DMS114 treated with DMSO at 0.1 percent for 48 hours (cell line): Measurements from ENCODE around the gene CTBS.

ENCODE experiments used
- DNase-seq: peaks from one replicate; lab custom pipeline; 2025; ENCODE audit not compliant: unreplicated experiment; lab: John Stamatoyannopoulos, UW

CTBS gene

DNA sequence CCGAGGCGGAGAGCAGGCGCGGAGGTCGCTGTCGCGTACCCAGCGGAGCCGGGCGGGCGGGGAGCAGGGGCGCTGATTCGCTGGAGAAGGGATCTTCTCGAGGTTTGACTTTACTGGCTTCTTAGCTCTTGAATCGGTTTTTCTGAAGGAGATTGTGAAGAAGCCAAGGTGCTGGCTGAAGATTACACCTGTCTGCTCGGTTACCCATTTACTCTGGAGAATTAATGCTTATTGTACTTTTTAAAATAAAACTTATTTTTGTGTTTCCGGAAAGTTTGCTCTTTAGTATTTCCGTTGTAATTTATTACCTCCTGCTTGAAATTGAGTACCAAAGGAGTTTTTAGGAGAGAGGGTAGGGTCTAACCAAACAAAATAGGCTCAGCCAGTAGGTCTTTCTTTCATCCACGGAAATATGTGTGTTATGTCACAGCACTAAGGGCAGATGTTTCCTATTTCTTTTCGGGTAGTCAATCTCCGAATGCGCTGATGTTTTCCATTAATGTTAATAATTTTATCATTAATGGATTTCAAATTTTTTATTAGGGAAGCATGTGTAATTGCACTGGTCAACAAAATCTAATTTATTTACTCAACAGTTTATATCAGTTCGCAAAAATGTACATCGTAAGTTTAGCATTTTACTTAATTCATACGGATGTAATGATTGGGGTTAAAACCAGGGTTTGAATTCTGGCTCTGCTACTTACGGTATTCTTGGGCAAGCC lies 67.3 kb downstream of the CTBS start:
- DNase-seq, result no peak

GRCh38 chr1:84506002-84506728 lies 68.1 kb downstream of the CTBS start, which contains the start of the genes GNG5 and SPATA1:
GNG5 (minus strand) TSS chr1:84506581; CDS start chr1:84506091, 490 bp downstream.
SPATA1 (plus strand) TSS chr1:84506386; CDS start chr1:84516360, 9,974 bp downstream.
- DNase-seq, result peak; percentile 95

DNA sequence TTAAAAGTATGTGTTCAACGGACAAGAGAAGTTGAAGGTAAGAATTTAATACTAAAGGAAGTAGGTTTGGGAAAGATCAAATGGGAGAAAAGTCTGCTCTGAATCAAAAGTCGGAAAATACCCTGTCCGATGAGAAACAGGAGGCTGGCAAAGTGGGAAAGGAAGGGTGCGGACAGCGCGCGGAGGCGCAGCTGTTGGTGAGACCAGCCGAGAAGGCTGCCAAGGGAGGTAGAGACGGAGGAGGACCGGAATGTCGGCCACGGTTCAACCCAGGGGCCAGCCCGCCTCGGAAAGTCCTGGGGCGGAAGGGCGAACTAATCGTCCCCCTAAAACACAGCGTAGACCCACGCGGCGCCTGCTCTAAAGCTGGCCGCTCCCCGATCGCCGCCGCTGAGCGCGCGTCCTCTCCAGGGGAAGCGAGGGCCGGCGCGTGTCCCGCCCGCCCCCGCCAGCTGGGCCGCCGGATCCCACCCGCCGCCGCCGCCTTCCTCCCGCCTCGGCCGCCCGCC lies 68.7 kb downstream of the CTBS start:
- DNase-seq, result peak; percentile 56

DNA sequence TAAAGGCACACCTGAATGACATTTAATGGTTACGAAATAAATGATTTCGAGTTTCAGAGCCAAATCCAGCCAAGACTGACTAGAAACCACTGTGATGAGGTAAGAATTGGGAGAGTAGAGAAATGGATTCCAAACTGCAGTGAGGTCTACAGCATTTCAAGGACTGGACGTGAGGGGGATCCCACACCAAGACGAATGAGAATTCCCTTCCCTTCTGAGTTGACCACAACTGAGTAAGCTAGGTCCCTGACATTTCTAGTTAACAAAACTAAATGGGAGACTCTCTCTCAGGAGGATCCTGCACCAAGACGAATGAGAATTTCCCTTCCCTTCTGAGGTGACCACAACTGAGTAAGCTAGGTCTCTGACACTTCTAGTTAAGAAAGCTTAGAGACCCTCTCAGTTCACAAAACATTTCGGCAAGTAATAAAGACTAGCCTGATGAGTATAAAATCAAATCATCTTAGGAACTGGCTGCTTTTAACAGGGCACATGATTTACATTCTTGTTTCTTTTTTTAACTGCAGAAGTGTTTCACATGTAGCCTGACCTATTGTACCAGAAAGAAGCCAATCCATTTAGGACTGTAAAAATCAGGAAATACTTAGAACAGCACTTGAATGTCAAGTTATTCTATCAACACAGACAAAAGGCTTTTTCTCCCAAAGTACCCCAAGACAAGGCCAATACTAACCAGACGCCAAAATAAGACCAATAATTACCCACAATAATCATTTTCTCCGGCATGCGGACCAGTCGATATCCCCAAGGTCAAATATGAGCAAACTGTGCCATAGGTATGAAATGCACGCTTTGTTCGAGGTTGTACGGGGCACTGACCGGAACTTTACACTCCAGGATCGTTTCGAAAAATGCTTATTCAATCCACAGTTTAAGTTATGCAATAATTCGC lies 69.4 kb downstream of the CTBS start:
- no peak for DNase-seq

- DNase-seq, result no peak
These were observed 71.3 kb downstream of the CTBS start for GRCh38 chr1:84502927-84503326.
